Dedifferentiated amniotic fluid mesenchymal stem cell (primary cell): Measurements from ENCODE around the gene VAMP4.

Experiments
- DNase-seq: peaks from one replicate; pipeline ENCODE4 v3.0.0-alpha.2; 2016; ENCODE audit errors: extremely low spot score

Gene VAMP4

DNA sequence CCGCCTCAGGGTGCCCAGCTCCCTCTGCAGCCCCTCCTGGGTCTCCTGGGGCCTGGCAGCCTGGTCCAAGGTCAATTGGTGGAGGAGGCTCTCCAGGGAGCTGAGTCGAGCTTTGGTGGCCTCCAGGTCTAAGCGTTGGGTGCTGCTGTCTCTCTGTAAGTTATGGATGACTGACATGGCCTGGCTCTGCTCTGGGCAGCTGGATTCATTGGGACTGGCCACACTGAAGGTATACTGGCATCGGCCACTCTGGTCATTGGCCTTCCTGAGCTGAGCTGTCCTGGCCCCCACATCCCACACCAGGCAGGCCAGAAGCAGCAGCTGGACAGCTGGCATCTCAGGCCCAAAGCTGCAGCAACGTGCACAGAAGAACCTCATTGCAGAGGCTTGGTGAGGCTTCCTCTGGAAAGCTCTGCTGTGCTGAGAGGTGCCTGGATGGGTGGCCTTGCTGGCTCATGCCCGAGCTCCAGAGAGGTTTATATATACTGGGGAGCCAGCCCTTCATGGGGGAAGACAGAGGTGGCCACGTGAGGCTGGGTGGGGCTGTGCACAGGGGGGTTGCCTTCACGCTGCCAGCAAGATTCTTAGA, 89.5 kb downstream of the VAMP4 start, which contains the start of gene MYOC:
TSS of gene MYOC (minus strand) at position 455 of the 589 bp plus-strand sequence. CDS start at position 378, 77 bp downstream.
- DNase-seq: no peak
